ENCODE data around the gene SMARCD3.

Gene SMARCD3

GRCh38 chr7:151210087-151210854 lies 38.2 kb downstream of the SMARCD3 start, which contains the start of gene H2BK1:
Gene H2BK1, minus strand, starts transcription at chr7:151210488. Its CDS starts 170 bp downstream, at chr7:151210318.
- in situ Hi-C loops (cut with MboI; ENCODE audit: low sequenced_read_pairs) = no loop called here

- in situ Hi-C loops (cut with MboI; ENCODE audit: low sequenced_read_pairs) = no loop called here
Observed at GRCh38 chr7:151209588-151209987, 38.9 kb downstream of the SMARCD3 start.

GRCh38 chr7:151208253-151208862 lies 40.1 kb downstream of the SMARCD3 start:
- in situ Hi-C loops (cut with MboI; ENCODE audit: low sequenced_read_pairs) = no loop called here

GRCh38 chr7:151207804-151208203 lies 40.7 kb downstream of the SMARCD3 start:
- in situ Hi-C loops (cut with MboI; ENCODE audit: low sequenced_read_pairs) = no loop called here

GRCh38 chr7:151207315-151207714 lies 41.2 kb downstream of the SMARCD3 start:
- in situ Hi-C loops (cut with MboI; ENCODE audit: low sequenced_read_pairs) = no loop called here

- in situ Hi-C loops (cut with MboI; ENCODE audit: low sequenced_read_pairs) = no loop called here
Observed at GRCh38 chr7:151206914-151207313, 41.6 kb downstream of the SMARCD3 start.

GRCh38 chr7:151205730-151206129 lies 42.8 kb downstream of the SMARCD3 start:
- in situ Hi-C loops (cut with MboI; ENCODE audit: low sequenced_read_pairs) = no loop called here

- in situ Hi-C loops (cut with MboI; ENCODE audit: low sequenced_read_pairs) = no loop called here
Observed at GRCh38 chr7:151204383-151205032, 44.0 kb downstream of the SMARCD3 start.

- in situ Hi-C loops (cut with MboI; ENCODE audit: low sequenced_read_pairs) = no loop called here
Observed at GRCh38 chr7:151202836-151203235, 45.7 kb downstream of the SMARCD3 start.

GRCh38 chr7:151201751-151202150 lies 46.7 kb downstream of the SMARCD3 start:
- in situ Hi-C loops (cut with MboI; ENCODE audit: low sequenced_read_pairs) = no loop called here

- in situ Hi-C loops (cut with MboI; ENCODE audit: low sequenced_read_pairs) = no loop called here
Observed at GRCh38 chr7:151201344-151201743, 47.1 kb downstream of the SMARCD3 start.

- in situ Hi-C loops (cut with MboI; ENCODE audit: low sequenced_read_pairs) = no loop called here
Observed at GRCh38 chr7:151198945-151199848, 49.3 kb downstream of the SMARCD3 start.

GRCh38 chr7:151197932-151198331 lies 50.6 kb downstream of the SMARCD3 start:
- in situ Hi-C loops (cut with MboI; ENCODE audit: low sequenced_read_pairs) = no loop called here

GRCh38 chr7:151195616-151196450 lies 52.7 kb downstream of the SMARCD3 start:
- in situ Hi-C loops (cut with MboI; ENCODE audit: low sequenced_read_pairs) = no loop called here

GRCh38 chr7:151194188-151194587 lies 54.3 kb downstream of the SMARCD3 start:
- in situ Hi-C loops (cut with MboI; ENCODE audit: low sequenced_read_pairs) = no loop called here

- in situ Hi-C loops (cut with MboI; ENCODE audit: low sequenced_read_pairs) = no loop called here
Observed at GRCh38 chr7:151193203-151193978, 55.1 kb downstream of the SMARCD3 start.

- in situ Hi-C loops (cut with MboI; ENCODE audit: low sequenced_read_pairs) = no loop called here
Observed at GRCh38 chr7:151192002-151192539, 56.4 kb downstream of the SMARCD3 start.

- in situ Hi-C loops (cut with MboI; ENCODE audit: low sequenced_read_pairs) = no loop called here
Observed at GRCh38 chr7:151191544-151191943, 57.0 kb downstream of the SMARCD3 start.

GRCh38 chr7:151189038-151189437 lies 59.5 kb downstream of the SMARCD3 start:
- in situ Hi-C loops (cut with MboI; ENCODE audit: low sequenced_read_pairs) = no loop called here
